ENCODE data around the gene GCNT1.

DNA sequence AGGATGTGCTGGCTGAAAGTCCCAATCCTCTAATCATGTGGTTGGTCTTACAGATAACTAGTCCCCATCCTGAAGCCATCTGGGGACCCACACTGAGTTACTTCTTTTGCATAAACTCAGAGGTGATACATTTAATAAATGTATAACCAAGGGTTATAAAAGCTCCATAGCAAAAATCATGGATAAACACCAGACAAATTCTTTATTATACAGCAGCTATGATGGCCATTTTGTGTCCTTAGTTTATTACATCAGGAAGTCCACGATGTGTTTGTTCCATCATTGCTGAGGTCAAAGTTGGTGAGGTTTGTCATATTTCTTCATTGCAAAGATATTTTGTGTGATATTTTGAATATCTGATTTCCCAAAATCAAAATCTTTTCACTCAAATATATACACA lies 80.2 kb downstream of the GCNT1 start:
- TF ChIP-seq, protein P1, sequence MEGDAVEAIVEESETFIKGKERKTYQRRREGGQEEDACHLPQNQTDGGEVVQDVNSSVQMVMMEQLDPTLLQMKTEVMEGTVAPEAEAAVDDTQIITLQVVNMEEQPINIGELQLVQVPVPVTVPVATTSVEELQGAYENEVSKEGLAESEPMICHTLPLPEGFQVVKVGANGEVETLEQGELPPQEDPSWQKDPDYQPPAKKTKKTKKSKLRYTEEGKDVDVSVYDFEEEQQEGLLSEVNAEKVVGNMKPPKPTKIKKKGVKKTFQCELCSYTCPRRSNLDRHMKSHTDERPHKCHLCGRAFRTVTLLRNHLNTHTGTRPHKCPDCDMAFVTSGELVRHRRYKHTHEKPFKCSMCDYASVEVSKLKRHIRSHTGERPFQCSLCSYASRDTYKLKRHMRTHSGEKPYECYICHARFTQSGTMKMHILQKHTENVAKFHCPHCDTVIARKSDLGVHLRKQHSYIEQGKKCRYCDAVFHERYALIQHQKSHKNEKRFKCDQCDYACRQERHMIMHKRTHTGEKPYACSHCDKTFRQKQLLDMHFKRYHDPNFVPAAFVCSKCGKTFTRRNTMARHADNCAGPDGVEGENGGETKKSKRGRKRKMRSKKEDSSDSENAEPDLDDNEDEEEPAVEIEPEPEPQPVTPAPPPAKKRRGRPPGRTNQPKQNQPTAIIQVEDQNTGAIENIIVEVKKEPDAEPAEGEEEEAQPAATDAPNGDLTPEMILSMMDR (conservative IDR thresholded peaks at IDR 0.05 in 1 of 2, IDR thresholded peaks at IDR 0.05 in 1 of 2; ENCODE audit: extremely low read depth in 1 of 2, insufficient read depth in 1 of 2, low read depth in 1 of 2, low read length in 2 of 2), result no peak
- TF ChIP-seq EZH2 (IDR thresholded peaks at IDR 0.05; ENCODE audit: borderline replicate concordance, low read length), result no peak
